Ovary (tissue), 9 donors: ENCODE data around the gene MTREX. TPM values are rescaled to one million over a fixed set of nuclear protein-coding genes. Genes with fewer than 3 reads are reported as not detected.

Source experiments
- DNase-seq, 5 donors: peaks; one replicate each; pipeline ENCODE4 v3.0.0-alpha.2; 2019 to 2020
- H3K27ac ChIP-seq, 2 donors: fragments of 200-600 bp; one replicate each; pipeline versions ENCODE4 v1.5.1 to v1.8.0; 2019 to 2022
- H3K27me3 ChIP-seq: fragments of 200-600 bp; one replicate; pipeline ENCODE4 v1.8.0; 2022
- H3K36me3 ChIP-seq: fragments of 200-600 bp; sonication (generic); one replicate; pipeline ENCODE4 v1.5.1; 2019
- H3K4me1 ChIP-seq: one replicate; pipeline ENCODE4 v1.8.1; 2013; ENCODE audit warnings: mild to moderate bottlenecking, moderate library complexity; ENCODE audit not compliant: insufficient read depth
- H3K4me3 ChIP-seq: fragments of 200-600 bp; sonication (generic); one replicate; pipeline ENCODE4 v1.5.1; 2017
- H3K9me3 ChIP-seq, 2 donors: fragments of 200-600 bp in 1 of 2; sonication (generic) in 1 of 2; one replicate each; pipeline versions ENCODE4 v1.5.1 to v1.8.1; 2013 to 2019; ENCODE audit warnings: mild to moderate bottlenecking in 1 of 2, moderate library complexity in 1 of 2
- CTCF ChIP-seq, 3 donors: fragments of 450-650 bp in 2 of 3; fragments of 200-600 bp in 1 of 3; IDR thresholded peaks; one replicate each; pipeline versions ENCODE4 v1.5.1 to v1.8.0; 2016 to 2022; ENCODE audit warnings: antibody characterized with exemption in 3 of 3, mild to moderate bottlenecking in 1 of 3
- EP300 ChIP-seq: sonication (generic); formaldehyde crosslinking; IDR thresholded peaks from one replicate; pipeline ENCODE4 v1.6.1; 2017; ENCODE audit warnings: antibody characterized with exemption
- POLR2A ChIP-seq: fragments of 450-650 bp; IDR thresholded peaks from one replicate; pipeline ENCODE4 v1.6.1; 2017; ENCODE audit warnings: antibody characterized with exemption, mild to moderate bottlenecking, moderate library complexity
- WGBS, 3 donors: extraction: QIAGEN DNeasy Blood & Tissue Kit in 1 of 3; methylation state at CpG; one replicate each; pipeline versions ENCODE4 v1.1.5 to v1.1.7; 2013 to 2017; 5-methylcytosine and 5-hydroxymethylcytosine counted together
- intact Hi-C, 4 donors: fragments of 100-400 bp; cut with DNase I; formaldehyde crosslinking; loops; one replicate each; pipeline versions ENCODE4 v1.11.0 to v1.15.1; 2022 to 2023
- polyA plus RNA-seq, 2 donors: library from polyadenylated mRNA; stranded (reverse); fragments of 200-250 nt in 1 of 2; fragments of 350-450 nt in 1 of 2; fragmentation: Illumina TruSeq in 1 of 2; extraction: RNeasy Lipid Tissue Mini Kit (QIAGEN cat#74804) in 1 of 2; gene quantifications; one replicate each; pipeline ENCODE4 v1.2.3, GENCODE V29; 2013 to 2014
- total RNA-seq, 7 donors: library from RNA; depleted of rRNA in 2 of 7; stranded (reverse); fragments of >200 nt in 2 of 7; fragmentation: NEBNext Ultra II Directional in 3 of 7; extraction: Animal tissue kit (Norgen Biotek cat#: 25700) in 3 of 7; gene quantifications; one replicate each; pipeline versions ENCODE4 v1.1.0 to v1.2.4, GENCODE V29; 2016 to 2023
- donor health status: DM: no; HTN: no; CAD: no; lungs with moderate emphysema.
- donor health status: DM: no; HTN: no; CAD: no.
- donor health status: Bipolar disorder and iron deficiency.
- donor health status: DM: yes; HTN: yes; CAD: no.
- donor health status: DM: no; HTN: no; CAD: no.
- donor health status: DM: yes; HTN: yes; CAD: no.

Gene MTREX
- total and polyA plus RNA-seq, 9 donors: 24.3 to 65.3 (median 62.1) TPM

GRCh38 chr5:55454282-55454681, 146.5 kb downstream of the MTREX start:
- H3K27ac ChIP-seq: no peak overlapping the region
- H3K4me1 ChIP-seq: no peaks in the 10 kb centered on the region
- DNase-seq: no peak
- no peak for TF ChIP-seq EP300
- TF ChIP-seq POLR2A: no peak
- TF ChIP-seq CTCF (IDR thresholded peaks at IDR 0.05): no peak
- no peaks in the 10 kb centered on the region for H3K27me3 ChIP-seq
- intact Hi-C loops: no loop called here
- no peaks in the 10 kb centered on the region for H3K36me3 ChIP-seq
- H3K9me3 ChIP-seq: no peaks in the 10 kb centered on the region
- WGBS, 3 donors: 73 to 85% (median 76%) methylated on average over 2 of the region's 2 CpGs
- no peak overlapping the region for H3K4me3 ChIP-seq

- intact Hi-C loops: no loop called here
- no peaks in the 10 kb centered on the region for H3K36me3 ChIP-seq
- no peaks in the 10 kb centered on the region for H3K4me1 ChIP-seq
- 93 to 96% (median 96%) methylated on average over 3 of the region's 3 CpGs for WGBS, 3 donors
- no peaks in the 10 kb centered on the region for H3K27me3 ChIP-seq
- no peaks in the 10 kb centered on the region for H3K9me3 ChIP-seq
- no peak overlapping the region for H3K27ac ChIP-seq
- H3K4me3 ChIP-seq: no peak overlapping the region
- DNase-seq: no peak
- TF ChIP-seq POLR2A (no peak), EP300 (no peak), CTCF (IDR thresholded peaks at IDR 0.05) (no peak)
Measured at GRCh38 chr5:55456216-55456895, 148.6 kb downstream of the MTREX start.

GRCh38 chr5:55459572-55459971, 151.8 kb downstream of the MTREX start:
- Histone ChIP-seq H3K9me3 (no peaks in the 10 kb centered on the region), H3K4me1 (no peaks in the 10 kb centered on the region), H3K36me3 (no peaks in the 10 kb centered on the region), H3K4me3 (no peak overlapping the region), H3K27ac (no peak overlapping the region), H3K27me3 (no peaks in the 10 kb centered on the region)
- intact Hi-C loops: no loop called here
- TF ChIP-seq EP300 (no peak), CTCF (IDR thresholded peaks at IDR 0.05) (no peak), POLR2A (no peak)
- 93 to 99% (median 98%) methylated on average over 2 of the region's 2 CpGs for WGBS, 3 donors
- no peak for DNase-seq

DNA sequence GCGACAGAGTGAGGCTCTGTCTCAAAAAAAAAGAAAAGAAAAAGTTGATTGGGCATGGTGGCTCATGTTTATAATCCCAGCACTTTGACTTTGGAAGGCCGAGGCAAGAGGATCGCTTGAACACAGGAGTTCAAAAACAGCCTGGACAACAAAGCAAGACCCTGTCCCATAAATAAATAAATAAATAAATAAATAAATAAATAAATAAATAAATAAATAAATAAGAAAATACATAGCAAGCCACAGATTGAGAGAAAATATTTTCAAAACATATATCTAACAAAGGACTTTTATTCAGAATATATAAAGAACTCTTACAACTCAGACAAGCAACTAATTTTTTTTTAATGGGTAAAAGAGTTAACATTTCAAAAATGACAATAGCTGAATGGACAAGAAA, 155.8 kb downstream of the MTREX start:
- intact Hi-C loops: no loop called here
- H3K27ac ChIP-seq: no peak overlapping the region
- DNase-seq: no peak
- WGBS, 3 donors: 94 to 100% (median 97%) methylated on average over 3 of the region's 3 CpGs
- no peak overlapping the region for H3K4me3 ChIP-seq
- H3K4me1 ChIP-seq: peaks cover 4% of the 10 kb centered on the region
- no peaks in the 10 kb centered on the region for H3K9me3 ChIP-seq
- H3K36me3 ChIP-seq: no peaks in the 10 kb centered on the region
- no peak for TF ChIP-seq EP300
- no peak for TF ChIP-seq POLR2A
- TF ChIP-seq CTCF (IDR thresholded peaks at IDR 0.05): no peak
- H3K27me3 ChIP-seq: no peaks in the 10 kb centered on the region
